Cardiac fibroblast (primary cell): ENCODE measurements around the gene TRIP13.
"Not testable (repeated sequence)": the region's sequence is repeated elsewhere in the genome, so short reads cannot be mapped to it uniquely, and the experiment has no call there.

Experiments used
- DNase-seq, 2 donors: peaks; one replicate each; pipeline versions ENCODE4 v3.0.0 to v3.0.0-alpha.2; 2010; ENCODE audit warnings: low read depth in 2 of 2
- H3K4me3 ChIP-seq, 2 donors: replicated peaks in 1 of 2; 1 replicate in 1 of 2; 2 replicates in 1 of 2; pipeline ENCODE4 v1.5.1; 2011; ENCODE audit warnings: low read depth in 2 of 2, low read length in 2 of 2, mild to moderate bottlenecking in 2 of 2, moderate library complexity in 1 of 2
- CTCF ChIP-seq: IDR thresholded peaks from one replicate; pipeline ENCODE4 v1.5.1; 2011; ENCODE audit warnings: low read depth, mild to moderate bottlenecking, low read length, inconsistent platforms

The TRIP13 gene

GRCh38 chr5:931570-932145, 39.0 kb downstream of the TRIP13 start:
- DNase-seq = no peak

GRCh38 chr5:932151-932627, 39.5 kb downstream of the TRIP13 start:
- TF ChIP-seq CTCF = no peak
- DNase-seq = no peak
- no peak overlapping the region for H3K4me3 ChIP-seq

More at GRCh38 chr5:931570-932145, 39.0 kb downstream of the TRIP13 start:
- no peak for TF ChIP-seq CTCF
- no peak overlapping the region for H3K4me3 ChIP-seq

- no peak for TF ChIP-seq CTCF
- H3K4me3 ChIP-seq = no peak overlapping the region
- peak in 1 of 2 donors; percentile 47 for DNase-seq
These were observed 40.1 kb downstream of the TRIP13 start for GRCh38 chr5:932628-933250.

GRCh38 chr5:933251-933861, 40.7 kb downstream of the TRIP13 start:
- TF ChIP-seq CTCF = no peak
- no peak for DNase-seq
- H3K4me3 ChIP-seq = no peak overlapping the region

GRCh38 chr5:933951-934350, 41.3 kb downstream of the TRIP13 start:
- DNase-seq, H3K4me3 ChIP-seq: not testable (repeated sequence)

- H3K4me3 ChIP-seq = not testable (repeated sequence)
- TF ChIP-seq CTCF = peak; percentile 20
- DNase-seq = peak; percentile 29 to 48
These were observed 41.8 kb downstream of the TRIP13 start for GRCh38 chr5:934381-934967.

GRCh38 chr5:935510-936084, 42.9 kb downstream of the TRIP13 start:
- no peak for TF ChIP-seq CTCF
- DNase-seq = no peak
- no peak overlapping the region for H3K4me3 ChIP-seq
